Right atrium auricular region (tissue), 2 donors: ENCODE measurements around the gene PLEKHS1. TPM values are rescaled to one million over a fixed set of nuclear protein-coding genes. Genes with fewer than 3 reads are reported as not detected.

Source experiments
- microRNA-seq, 2 donors: library from miRNA; unstranded; fragments of <30 nt; microRNA quantifications; one replicate each; pipeline ENCODE4, GENCODE V29; 2016 to 2017; ENCODE audit warnings: borderline number of aligned reads in 2 of 2, borderline replicate concordance in 1 of 2
- total RNA-seq, 2 donors: library from RNA; depleted of rRNA; stranded (reverse); fragments of >200 nt; gene quantifications; one replicate each; pipeline ENCODE4 v1.1.0, GENCODE V29; 2016

PLEKHS1 gene
- total RNA-seq, 2 donors from 2014 or later: not detected

Small RNAs within 50 kb of the gene (microRNA-seq; reads per million reads assigned to microRNA genes)
- 0 reads per million in 2 donors for gene MIR4483

Other genes with a start within 250 kb of the PLEKHS1 start
- gene HABP2, start 198.6 kb upstream of the PLEKHS1 start, total RNA-seq: not detected
- gene NRAP, start 87.6 kb upstream of the PLEKHS1 start, total RNA-seq: 100 to 1,000 TPM; 229 to 610 TPM
- 1 to 10 TPM; 7.2 to 9.5 TPM for gene CASP7, start 71.8 kb upstream of the PLEKHS1 start, total RNA-seq
- 1 to 10 TPM; 4.9 to 7.4 TPM for gene DCLRE1A, start 102.4 kb downstream of the PLEKHS1 start, total RNA-seq
- gene NHLRC2, start 103.0 kb downstream of the PLEKHS1 start, total RNA-seq: 10 to 100 TPM; 38.6 to 74.8 TPM